ENCODE results near the gene RNF26.

RNF26 gene

DNA sequence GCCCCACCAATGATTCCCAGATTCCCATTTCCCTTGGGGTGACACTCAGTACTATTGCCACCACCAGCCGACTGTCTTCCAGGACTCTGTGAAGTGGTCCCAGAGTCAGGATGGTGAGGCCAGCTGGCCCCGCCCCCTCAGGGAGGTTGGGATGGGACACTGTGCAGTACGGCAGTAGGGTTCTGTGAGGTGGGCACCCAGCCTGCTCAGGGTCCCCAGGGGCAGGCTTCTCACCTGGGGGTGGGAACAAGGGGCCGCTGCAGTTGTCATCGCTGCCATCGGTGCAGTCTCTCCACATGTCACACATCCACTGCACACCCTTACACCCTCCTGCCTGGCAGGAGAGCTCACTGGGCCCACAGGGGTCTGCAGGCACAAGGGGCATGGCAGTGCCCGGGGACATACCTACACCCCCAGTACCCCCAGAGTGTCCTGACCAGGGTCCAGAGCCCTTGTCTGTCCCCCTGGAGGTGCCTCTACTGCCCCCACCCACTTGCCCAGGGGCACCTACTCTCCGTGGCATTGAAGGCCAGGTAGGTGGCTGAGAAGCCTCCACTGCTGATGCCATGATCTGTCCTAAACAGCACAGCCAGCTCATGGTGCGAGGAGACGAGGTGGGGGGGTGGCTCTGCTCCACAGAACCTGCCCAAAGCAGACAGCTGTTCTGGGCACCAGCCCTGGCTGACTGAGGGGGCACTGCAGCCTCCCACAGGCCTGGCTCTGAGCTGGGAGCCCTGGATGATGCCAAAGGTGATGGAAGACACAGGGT, 8.2 kb downstream of the RNF26 start:
- H3K4me1 Mint-ChIP-seq (ENCODE audit: low read depth in 2 of 2) = peaks cover 10 to 18% of the 10 kb centered on the region in 2 donors
- H3K36me3 Mint-ChIP-seq (ENCODE audit: insufficient read depth) = peaks cover 4% of the 10 kb centered on the region
- H3K27me3 Mint-ChIP-seq = peaks cover 61 to 86% of the 10 kb centered on the region in 2 donors
- ATAC-seq (replicated peaks) = no peak
- no peaks in the 10 kb centered on the region for H3K9me3 Mint-ChIP-seq
- DNase-seq = no peak
- no peak overlapping the region for H3K4me3 Mint-ChIP-seq
- no peak overlapping the region for H3K27ac Mint-ChIP-seq

DNA sequence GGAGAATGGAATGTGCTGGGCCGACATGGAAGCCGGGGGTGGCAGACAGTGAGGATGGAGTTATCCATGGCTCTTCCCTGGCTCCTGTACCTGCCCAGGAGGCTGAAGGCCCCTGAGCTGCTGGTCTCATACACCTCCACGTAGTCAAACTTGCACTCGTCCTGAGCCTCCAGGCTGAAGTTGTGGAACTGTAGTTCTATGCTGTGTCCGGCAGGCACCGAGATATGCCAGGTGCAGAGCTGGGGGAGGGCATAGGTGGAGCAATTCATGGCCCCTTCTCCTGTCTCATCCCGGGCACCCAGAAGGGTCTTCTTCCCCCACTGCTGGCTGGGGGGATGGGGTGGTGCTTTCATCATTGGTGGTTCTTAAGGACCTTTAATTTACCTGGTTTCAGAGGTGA, 9.4 kb downstream of the RNF26 start:
- Mint-ChIP-seq H3K4me1 (ENCODE audit: low read depth in 2 of 2) (peaks cover 6 to 7% of the 10 kb centered on the region in 2 donors), H3K27me3 (peaks cover 61 to 85% of the 10 kb centered on the region in 2 donors), H3K36me3 (ENCODE audit: insufficient read depth) (peaks cover 4% of the 10 kb centered on the region), H3K4me3 (no peak overlapping the region), H3K9me3 (no peaks in the 10 kb centered on the region), H3K27ac (no peak overlapping the region)
- ATAC-seq (replicated peaks) (no peak), DNase-seq (no peak)

DNA sequence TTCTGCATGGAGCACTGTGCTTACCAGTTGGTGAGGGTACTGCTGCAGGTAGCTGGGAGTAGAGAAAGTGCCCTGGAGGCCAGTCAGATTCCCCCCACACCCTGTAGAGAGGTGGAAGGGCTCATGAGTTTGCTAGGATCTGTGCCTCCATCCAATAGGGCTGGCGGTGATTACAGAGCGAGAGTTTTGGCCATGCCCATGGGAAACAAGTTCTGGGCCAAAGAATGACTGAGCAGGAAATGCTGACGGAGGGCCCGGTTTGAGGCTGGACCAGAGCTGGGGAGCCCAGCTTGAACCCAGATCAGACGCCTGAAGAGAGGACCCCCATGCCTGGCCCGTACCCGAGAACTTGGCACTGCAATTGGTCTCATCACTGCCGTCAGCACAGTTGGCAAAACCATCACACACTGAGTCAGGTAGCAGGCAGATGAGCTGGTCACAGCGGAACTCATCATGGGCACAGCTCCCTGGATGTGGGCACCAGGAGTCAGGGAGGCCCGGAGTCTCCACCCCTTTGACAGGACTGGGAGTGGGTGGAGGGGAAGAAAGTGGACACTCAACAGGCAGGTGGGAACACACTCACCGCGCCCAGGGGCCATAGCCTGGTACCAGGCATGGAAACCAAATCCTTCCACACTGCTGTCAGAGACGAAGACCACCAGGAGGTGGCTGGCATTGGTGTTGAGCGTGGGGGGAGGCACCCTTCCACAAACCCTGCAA, 10.1 kb downstream of the RNF26 start:
- DNase-seq (no peak), ATAC-seq (replicated peaks) (no peak)
- no peaks in the 10 kb centered on the region for H3K9me3 Mint-ChIP-seq
- peaks cover 56 to 78% of the 10 kb centered on the region in 2 donors for H3K27me3 Mint-ChIP-seq
- H3K27ac Mint-ChIP-seq = no peak overlapping the region
- H3K36me3 Mint-ChIP-seq (ENCODE audit: insufficient read depth) = no peaks in the 10 kb centered on the region
- H3K4me3 Mint-ChIP-seq = no peak overlapping the region
- peaks cover under 1 to 6% of the 10 kb centered on the region in 2 donors for H3K4me1 Mint-ChIP-seq (ENCODE audit: low read depth in 2 of 2)

DNA sequence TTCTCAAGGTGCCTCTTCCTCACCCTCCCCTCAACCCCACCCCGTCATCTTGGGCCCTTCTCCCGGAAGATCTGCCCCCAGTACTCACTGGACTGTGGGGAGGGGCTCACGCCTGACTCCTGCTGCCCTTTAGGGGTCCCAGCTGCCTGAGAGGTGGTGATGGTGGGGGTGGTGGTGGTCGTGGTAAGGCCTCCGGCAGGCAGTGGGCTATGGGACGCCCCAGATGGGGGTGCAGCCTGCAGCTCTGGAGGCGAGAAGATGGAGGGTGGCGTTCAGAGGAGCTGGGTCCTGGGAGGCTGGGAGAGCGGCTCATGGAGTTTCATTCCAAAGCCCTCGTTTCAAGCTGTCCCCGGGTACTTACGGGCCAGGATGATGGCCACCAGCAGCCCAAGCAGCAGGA, 11.4 kb downstream of the RNF26 start:
- Mint-ChIP-seq H3K4me3 (no peak overlapping the region), H3K36me3 (ENCODE audit: insufficient read depth) (no peaks in the 10 kb centered on the region), H3K4me1 (ENCODE audit: low read depth in 2 of 2) (peaks cover 5 to 10% of the 10 kb centered on the region in 2 donors), H3K27me3 (peaks cover 54 to 71% of the 10 kb centered on the region in 2 donors), H3K27ac (no peak overlapping the region), H3K9me3 (no peaks in the 10 kb centered on the region)
- DNase-seq (no peak), ATAC-seq (replicated peaks) (no peak)

DNA sequence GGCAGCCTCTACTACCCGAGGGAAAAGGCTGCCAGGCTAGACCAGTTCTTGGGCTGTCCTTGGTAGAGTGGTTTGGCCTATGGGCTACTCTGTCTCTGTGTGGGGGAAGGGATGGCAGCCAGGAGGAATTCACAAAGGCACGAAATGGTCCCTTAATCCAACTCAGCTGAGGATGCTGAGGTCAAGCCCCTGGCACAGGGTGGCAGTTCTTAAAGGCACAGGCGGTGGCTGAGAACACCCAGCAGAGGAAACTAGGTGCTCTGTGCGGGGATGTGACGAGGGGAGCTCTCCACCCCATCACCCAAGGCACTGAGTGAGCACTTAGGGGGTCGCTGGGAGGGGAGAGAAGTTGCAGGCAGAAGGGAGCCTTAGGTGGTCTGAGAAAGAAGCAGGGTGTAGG, 12.3 kb downstream of the RNF26 start, which contains the start of gene MFRP:
MFRP (minus strand) TSS at position 101 of the 400 bp plus-strand sequence. CDS start 192 bp downstream, outside the sequence.
- Mint-ChIP-seq H3K4me1 (ENCODE audit: low read depth in 2 of 2) (peaks cover 3 to 5% of the 10 kb centered on the region in 2 donors), H3K27me3 (peaks cover 50 to 65% of the 10 kb centered on the region in 2 donors), H3K9me3 (no peaks in the 10 kb centered on the region), H3K4me3 (no peak within 1 kb of the TSS), H3K36me3 (ENCODE audit: insufficient read depth) (peaks cover 3% of the 10 kb centered on the region), H3K27ac (no peak within 1 kb of the TSS)
- ATAC-seq (replicated peaks) (no peak), DNase-seq (no peak)

DNA sequence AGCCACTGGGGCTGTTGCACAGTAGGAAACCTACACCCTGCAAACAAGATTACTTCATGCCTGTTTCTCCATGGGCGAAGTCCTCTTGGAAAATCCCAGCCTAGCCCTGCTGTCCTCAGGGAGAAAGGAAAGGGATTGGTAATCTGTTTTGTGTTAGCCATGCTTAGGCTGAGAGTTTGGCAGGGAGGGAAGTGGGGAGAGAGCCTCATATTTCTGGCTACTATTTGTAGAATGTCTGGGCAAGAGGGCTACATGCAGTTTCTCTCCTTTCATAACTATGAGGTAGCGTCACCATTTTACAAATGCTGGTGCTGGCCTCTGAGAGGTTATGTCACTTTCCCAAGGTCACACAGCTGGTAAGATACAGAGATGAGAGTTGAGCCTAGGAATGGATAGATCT, 12.9 kb downstream of the RNF26 start:
- no peak for ATAC-seq (replicated peaks)
- Mint-ChIP-seq H3K9me3 (no peaks in the 10 kb centered on the region), H3K4me1 (ENCODE audit: low read depth in 2 of 2) (peaks cover 3 to 5% of the 10 kb centered on the region in 2 donors), H3K27me3 (peaks cover 51 to 65% of the 10 kb centered on the region in 2 donors), H3K27ac (no peak overlapping the region), H3K36me3 (ENCODE audit: insufficient read depth) (peaks cover 4% of the 10 kb centered on the region), H3K4me3 (no peak overlapping the region)
- no peak for DNase-seq

DNA sequence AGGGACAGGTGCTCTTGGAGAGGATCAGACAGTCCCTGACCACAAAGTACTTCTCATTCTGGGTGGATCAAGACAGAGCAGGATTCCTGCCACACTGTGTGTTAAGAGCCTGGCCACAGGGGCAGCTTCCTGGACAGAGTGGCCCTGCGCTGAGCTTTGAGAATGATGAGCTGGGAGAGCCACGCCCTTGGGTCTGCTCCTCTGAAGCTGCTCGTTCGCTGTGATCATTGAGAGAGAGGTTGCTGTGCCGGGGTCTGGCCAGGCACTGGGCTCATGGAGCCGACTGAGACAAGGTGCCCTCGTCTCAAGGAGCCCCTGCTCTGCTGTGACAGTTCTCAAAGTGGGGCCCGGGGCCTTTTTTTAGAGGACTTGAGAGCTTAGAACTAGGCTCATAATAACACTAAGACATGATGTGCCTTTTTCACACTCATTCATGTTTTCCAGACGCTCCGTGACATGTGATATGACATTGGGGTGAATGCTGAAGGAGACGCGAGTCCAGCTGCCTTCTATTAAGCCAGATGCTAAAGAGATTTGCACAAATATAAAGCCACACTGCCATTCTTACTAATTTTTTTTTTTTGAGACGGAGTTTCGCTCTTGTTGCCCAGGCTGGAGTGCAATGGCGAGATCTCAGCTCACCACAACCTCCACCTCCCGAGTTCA, 13.7 kb downstream of the RNF26 start:
- Mint-ChIP-seq H3K4me3 (no peak overlapping the region), H3K27me3 (peaks cover 54 to 65% of the 10 kb centered on the region in 2 donors), H3K9me3 (no peaks in the 10 kb centered on the region), H3K27ac (no peak overlapping the region), H3K36me3 (ENCODE audit: insufficient read depth) (peaks cover 4% of the 10 kb centered on the region), H3K4me1 (ENCODE audit: low read depth in 2 of 2) (peaks cover 3 to 5% of the 10 kb centered on the region in 2 donors)
- DNase-seq = no peak
- ATAC-seq (replicated peaks) = no peak

DNA sequence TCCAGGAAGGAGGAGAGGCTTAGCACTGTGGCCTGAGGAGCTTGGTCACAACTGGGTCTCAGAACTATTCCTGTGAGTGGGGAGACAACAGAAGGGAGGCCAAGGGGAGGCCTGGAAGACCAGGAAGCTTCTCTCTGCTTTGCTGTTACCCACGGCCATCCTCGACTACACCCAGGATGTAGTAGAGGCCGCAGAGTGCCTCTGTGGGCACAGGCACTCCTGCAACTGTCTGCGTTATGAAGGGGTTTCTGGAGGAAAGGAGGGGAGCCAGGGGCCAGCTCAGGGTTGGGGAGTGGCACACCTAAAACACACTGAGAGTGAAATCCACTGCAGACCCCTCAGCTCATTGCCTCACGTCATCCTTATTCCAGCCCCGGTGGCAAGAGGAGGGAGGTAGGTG, 16.0 kb downstream of the RNF26 start:
- Mint-ChIP-seq H3K27ac (peak overlapping the region in 1 of 2 donors; percentile 61), H3K4me1 (ENCODE audit: low read depth in 2 of 2) (peaks cover 3 to 5% of the 10 kb centered on the region in 2 donors), H3K4me3 (peak overlapping the region in 1 of 2 donors; percentile 2), H3K27me3 (peaks cover 42 to 63% of the 10 kb centered on the region in 2 donors), H3K36me3 (ENCODE audit: insufficient read depth) (peaks cover 8% of the 10 kb centered on the region), H3K9me3 (no peaks in the 10 kb centered on the region)
- no peak for ATAC-seq (replicated peaks)
- no peak for DNase-seq

DNA sequence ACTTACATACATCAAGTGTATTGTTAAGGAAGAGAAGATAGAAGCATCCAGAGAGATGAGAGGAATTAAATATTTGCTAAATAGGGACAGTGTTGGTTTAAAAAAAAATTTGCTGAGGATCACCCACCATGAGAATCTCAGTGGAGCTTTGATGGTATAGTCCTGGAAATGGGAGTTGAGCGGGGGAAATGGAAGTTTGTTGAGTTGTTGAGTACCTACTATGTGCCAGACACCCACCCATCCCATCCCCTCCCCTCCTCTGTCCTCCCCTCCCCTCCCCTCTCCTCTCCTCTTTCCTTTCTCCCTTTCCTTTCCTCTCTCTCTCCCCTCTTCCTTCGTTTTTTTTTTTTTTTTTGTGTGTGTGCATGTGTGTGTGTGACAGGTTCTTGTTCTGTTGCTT, 16.9 kb downstream of the RNF26 start:
- Mint-ChIP-seq H3K4me1 (ENCODE audit: low read depth in 2 of 2) (peaks cover 5% of the 10 kb centered on the region in 2 donors), H3K27me3 (peaks cover 33 to 64% of the 10 kb centered on the region in 2 donors), H3K27ac (peak overlapping the region in 1 of 2 donors; percentile 74), H3K36me3 (ENCODE audit: insufficient read depth) (peaks cover 8% of the 10 kb centered on the region), H3K4me3 (no peak overlapping the region), H3K9me3 (no peaks in the 10 kb centered on the region)
- ATAC-seq (replicated peaks) (no peak), DNase-seq (no peak)

DNA sequence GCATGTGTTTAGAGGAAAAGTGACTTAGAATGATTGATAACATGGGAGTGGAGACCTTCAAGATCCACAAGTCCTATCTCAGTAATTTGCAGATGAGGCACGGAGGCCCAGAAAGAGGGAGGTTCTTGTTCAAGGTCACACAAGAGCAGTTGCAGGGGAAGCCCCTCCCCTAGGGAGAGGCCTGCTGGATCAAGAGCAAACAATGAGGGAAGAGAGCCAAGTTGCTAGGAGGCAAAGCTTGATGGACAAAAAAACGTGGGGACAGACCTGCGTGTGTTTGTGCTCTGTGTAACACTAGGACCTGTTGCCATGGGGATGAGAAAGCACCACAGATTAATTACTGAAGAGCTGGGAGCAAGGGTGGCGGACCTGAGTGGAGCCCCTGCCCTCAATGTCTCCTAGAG, 18.5 kb downstream of the RNF26 start:
- Mint-ChIP-seq H3K27me3 (peaks cover 33 to 65% of the 10 kb centered on the region in 2 donors), H3K4me3 (no peak overlapping the region)
- no peak for ATAC-seq (replicated peaks)

DNA sequence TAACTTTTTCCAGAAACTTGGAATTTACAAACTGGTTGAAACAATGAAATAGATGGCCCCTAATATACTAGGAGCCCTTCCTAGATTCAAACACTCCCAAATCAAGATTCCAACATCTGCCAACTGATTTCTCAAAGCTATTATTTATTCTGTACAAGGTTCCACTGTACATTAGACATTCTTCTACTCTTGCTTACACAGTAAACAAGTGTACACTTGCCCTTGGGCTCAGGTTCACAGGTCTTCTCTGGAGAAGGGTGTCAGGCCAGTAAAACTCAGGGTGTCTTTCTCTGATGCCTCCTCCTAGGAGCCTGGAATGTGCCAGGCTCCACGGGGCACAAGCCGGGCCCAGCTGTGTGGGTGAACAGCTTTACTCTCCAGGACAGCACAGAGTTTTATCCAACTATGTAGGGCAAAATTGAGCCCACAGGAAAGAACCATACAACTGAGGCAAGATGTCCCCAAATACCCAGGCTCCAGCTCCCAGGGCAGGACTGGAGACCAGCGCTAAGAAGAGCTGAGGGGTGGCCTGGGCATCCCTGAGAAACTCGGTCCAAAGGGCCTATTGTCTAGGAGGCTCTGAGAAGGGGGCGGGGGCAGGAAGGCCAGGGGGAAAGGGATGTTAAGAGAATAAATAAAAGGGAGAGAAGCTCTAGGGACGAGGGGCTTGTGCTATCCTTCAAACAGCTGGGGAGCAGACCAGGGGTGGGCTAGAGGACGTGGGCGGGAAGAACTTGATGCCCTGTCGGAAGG, 20.9 kb downstream of the RNF26 start:
- no peak overlapping the region for H3K27ac Mint-ChIP-seq
- peaks cover 9% of the 10 kb centered on the region in 2 donors for H3K4me1 Mint-ChIP-seq (ENCODE audit: low read depth in 2 of 2)
- peaks cover 33 to 68% of the 10 kb centered on the region in 2 donors for H3K27me3 Mint-ChIP-seq
- H3K9me3 Mint-ChIP-seq = no peaks in the 10 kb centered on the region
- peak overlapping the region; percentile 86 to 88 for H3K4me3 Mint-ChIP-seq
- no peak for DNase-seq
- no peak for ATAC-seq (replicated peaks)
- H3K36me3 Mint-ChIP-seq (ENCODE audit: insufficient read depth) = peaks cover 11% of the 10 kb centered on the region

More for the DNA sequence above, 18.5 kb downstream of the RNF26 start:
- no peak for DNase-seq
- H3K36me3 Mint-ChIP-seq (ENCODE audit: insufficient read depth) = peaks cover 8% of the 10 kb centered on the region
- no peaks in the 10 kb centered on the region for H3K9me3 Mint-ChIP-seq
- no peak overlapping the region for H3K27ac Mint-ChIP-seq
- peaks cover 12 to 13% of the 10 kb centered on the region in 2 donors for H3K4me1 Mint-ChIP-seq (ENCODE audit: low read depth in 2 of 2)

DNA sequence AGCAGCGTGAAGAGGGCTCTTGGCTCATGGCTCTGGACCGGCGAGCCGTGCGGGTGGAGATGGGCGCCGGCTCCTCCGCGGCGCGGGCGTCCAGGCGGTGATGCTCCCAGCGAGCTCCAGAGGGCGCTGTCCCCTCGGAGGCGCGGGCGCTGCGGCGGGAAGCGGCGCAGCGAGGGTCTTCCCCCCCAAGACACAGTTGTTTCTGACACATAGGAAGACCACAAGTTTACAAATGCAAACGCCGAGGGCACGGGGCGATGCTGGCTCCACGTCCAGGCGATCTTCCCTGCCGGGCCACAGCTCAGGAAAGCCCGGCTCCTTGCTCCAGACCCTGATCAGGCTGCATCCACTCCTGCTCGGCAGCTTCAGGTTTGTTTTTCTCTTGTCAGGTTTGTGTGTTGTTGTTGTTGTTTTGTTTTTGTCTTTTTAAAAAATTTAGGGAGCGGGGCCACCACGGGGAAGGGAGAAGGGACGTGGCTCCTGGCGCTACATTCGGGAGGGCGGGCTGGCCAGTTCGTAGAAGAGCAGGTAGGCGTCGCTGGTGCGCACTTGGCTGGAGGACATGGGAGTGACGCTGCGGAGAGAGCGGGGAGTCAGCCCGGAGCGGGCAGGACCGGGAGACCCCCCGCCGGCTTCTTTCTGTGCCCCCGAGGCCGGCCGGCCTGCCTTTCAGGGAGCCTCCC, 22.2 kb downstream of the RNF26 start:
- H3K27ac Mint-ChIP-seq = peak overlapping the region; percentile 63 to 89

More for the DNA sequence above, 22.2 kb downstream of the RNF26 start:
- Mint-ChIP-seq H3K9me3 (no peaks in the 10 kb centered on the region), H3K4me3 (peak overlapping the region; percentile 86 to 88), H3K36me3 (ENCODE audit: insufficient read depth) (peaks cover 9% of the 10 kb centered on the region), H3K27me3 (peaks cover 32 to 67% of the 10 kb centered on the region in 2 donors), H3K4me1 (ENCODE audit: low read depth in 2 of 2) (peaks cover 8 to 9% of the 10 kb centered on the region in 2 donors)
- ATAC-seq (replicated peaks) (peak; percentile 92), DNase-seq (peak; percentile 63 to 76 (median 70))
